NCI-H1694 treated with DMSO at 0.1 percent for 48 hours (cell line): ENCODE results near the gene MFN2.

Experiments used
- DNase-seq: peaks from one replicate; lab custom pipeline; 2025; lab: John Stamatoyannopoulos, UW

MFN2 gene

DNA sequence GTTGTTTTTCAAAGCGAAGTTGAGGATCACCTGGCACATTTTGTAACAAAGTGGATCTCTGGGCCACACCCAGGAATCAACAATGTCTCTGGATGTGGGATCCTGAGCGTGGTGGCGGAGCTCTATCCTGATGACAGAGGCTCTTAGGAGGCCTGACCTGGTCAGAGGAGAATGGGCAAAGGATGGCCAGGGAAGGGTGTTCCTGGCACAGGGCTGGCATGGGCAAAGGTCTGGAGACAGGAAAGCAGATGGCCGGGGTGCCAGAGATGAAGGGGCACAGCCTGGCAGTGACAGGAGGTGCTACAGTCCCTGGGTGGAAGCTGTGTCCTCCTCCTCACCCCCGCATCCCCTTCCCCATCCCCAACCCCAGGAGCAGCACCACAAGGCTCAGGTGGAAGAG lies 20.0 kb upstream of the MFN2 start:
- DNase-seq, result no peak

DNA sequence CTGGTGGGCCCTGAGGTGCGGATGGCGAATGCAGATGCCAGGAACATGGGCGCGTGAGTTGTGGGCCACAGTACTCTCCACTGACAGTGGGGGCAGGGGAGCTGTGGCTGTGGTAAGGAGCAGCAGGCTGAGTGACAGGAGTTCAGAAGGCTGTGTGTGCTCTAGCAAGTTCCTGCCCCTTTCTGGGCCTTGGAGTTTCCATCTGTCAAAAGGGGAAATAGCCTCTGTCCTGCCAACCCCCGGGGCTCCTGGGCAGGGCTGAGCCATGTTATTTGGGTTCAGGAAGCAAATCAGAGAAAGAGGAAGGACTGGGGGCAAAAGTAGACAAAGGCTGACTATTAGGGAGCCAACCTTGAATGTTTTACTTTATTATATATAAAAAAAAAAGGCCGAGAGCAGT lies 19.5 kb upstream of the MFN2 start:
- DNase-seq, result no peak

DNA sequence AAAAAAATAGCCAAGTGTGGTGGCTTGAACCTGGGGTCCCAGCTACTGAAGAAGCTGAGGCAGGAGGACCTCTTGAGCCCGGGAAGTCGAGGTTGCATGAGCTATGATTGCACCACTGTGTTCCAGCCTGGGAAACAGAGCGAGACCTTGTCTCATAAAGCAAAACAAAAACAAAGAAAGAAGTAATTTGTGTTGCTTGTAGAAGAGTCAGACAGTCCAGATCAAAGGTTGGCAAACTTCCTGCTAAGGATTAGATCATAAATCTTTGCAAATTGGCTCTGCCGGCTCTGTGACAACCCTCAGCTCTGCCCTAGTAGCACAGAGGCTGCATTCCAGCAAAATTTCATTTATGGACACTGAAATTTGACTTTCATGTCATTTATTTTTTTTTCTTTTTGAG lies 19.0 kb upstream of the MFN2 start:
- no peak for DNase-seq

GRCh38 chr1:11963622-11964021 lies 16.6 kb upstream of the MFN2 start:
- no peak for DNase-seq

DNA sequence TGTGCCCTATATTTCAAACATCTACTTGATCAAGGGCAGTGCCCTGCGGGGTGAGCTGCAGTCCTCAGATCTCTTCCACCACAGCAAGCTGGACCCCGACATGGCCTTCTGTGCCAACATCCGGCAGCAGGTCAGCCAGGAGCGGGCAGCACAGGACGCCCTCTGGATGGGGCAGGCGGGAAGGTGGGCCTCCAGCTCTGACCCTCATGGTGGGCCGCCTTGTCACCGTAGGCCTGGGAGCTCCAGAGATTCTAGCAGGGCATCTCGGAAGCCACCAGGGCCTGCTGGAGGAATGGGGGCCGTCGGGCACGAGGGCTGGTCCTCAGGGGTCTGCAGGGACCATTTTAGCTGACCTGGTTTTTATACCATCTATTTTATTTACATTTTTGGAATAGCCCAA lies 15.6 kb upstream of the MFN2 start:
- DNase-seq, result no peak

DNA sequence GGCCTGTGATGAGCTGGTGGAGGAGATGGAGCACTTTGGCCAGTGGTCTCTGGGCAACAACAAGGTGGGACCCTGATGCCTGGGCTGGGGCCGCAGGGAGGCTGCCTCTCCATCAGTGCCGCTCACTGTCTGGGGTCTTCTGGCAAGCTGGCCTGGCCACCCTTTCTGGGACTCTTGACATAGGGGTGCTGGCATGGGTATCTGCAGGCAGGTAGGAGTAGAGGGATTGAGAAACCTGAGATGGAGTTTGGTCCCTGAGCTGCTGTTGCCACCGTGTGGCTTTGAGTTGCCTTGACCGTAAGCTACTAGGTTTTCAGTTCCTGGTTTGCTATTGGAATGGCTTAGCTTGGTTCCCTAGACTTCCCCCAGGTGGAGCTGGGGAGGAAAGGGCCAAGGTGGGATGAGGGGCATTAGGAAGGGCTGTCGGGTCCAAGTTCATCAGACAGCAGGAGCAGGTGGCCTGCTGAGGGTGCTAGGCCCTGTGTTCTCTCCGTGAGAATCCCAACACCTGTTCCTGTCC lies 13.2 kb upstream of the MFN2 start:
- DNase-seq, result peak; percentile 60

GRCh38 chr1:11970441-11971185 lies 9.6 kb upstream of the MFN2 start:
- DNase-seq, result no peak

DNA sequence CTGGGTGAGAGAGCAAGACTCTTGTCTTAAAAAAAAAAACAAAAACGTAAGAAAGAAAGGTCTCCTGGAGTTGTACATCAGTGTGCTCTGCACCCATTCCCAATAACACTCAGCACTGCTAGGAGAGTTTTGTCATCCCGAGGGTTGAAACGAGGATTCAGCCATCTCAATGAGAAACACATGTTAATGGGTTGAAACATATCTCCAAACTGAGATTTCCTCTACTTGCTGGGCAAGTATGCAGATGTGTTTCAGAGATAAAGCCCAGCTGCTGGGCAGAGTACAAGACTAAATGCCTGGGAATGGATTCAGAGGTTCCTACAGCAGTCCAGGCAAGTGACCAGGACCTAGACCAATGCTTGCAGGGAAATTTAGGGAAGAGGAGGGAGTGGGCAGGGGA lies 2.6 kb upstream of the MFN2 start:
- DNase-seq, result no peak

DNA sequence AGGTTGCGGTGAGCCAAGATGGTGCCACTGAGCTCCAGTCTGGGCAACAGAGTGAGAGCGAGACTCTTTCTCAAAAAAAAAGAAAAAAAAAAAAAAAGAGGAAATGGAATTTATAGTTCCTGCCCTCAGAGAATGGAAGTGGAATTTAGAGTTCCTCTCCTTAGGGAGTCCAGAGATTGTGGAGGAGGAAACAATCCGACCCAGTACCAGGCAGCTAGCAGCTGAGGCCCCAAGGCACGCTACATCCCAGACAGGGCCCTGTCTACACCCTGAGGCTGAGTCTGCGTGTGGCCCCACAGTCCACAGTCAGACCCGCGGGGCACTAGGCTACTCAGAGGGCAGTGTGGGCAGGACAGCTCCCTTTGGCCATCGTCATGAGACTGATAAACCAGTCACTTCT lies 1.9 kb upstream of the MFN2 start:
- DNase-seq, result no peak

GRCh38 chr1:11979028-11979850 lies 1.0 kb upstream of the MFN2 start:
- DNase-seq, result no peak

- no peak for DNase-seq
Observed at GRCh38 chr1:11980676-11980972, 380 bp downstream of the MFN2 start.

- DNase-seq, result no peak
Observed at GRCh38 chr1:11981378-11982009, 1.2 kb downstream of the MFN2 start.

- no peak for DNase-seq
Observed at GRCh38 chr1:11982010-11982392, 1.8 kb downstream of the MFN2 start.

- no peak for DNase-seq
Observed at GRCh38 chr1:11984121-11984520, 3.9 kb downstream of the MFN2 start.

DNA sequence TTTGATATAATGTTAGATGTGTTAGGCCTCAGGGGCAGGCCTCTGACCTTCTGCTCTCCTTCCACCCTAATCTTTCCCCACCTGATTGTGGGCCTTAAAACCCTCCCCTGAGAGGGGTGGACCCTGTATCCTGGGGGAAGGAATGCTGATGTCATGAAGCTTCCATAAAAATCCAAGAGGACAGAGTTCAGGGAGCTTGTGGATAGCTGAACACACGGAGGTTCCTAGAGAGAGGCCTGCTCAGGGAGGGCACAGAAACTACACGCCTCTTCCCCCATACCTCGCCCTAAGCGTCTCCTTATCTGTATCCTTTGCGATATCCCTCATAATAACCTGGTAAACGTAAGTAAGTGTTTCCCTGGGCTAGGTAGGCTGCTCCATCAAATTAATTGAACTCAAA lies 4.3 kb downstream of the MFN2 start:
- no peak for DNase-seq

DNA sequence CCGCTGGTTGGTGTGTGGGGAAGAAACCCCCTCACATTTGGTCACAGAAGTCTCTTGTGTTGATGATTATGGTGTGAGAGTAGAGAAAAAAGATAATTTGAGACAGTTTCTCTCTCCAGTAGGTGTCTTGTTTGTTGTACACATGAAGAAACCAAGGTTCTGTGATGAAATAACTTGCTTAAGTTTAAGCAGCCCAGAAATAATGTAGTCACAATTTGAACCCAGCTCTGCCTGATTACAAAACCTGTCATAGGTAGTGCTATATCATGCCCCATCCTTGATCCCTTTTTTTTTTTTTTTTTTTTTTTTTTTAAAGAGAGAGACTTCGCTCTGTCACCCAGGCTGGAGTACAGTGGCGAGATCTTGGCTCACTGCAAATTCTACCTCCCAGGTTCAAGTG lies 4.9 kb downstream of the MFN2 start:
- DNase-seq, result no peak

DNA sequence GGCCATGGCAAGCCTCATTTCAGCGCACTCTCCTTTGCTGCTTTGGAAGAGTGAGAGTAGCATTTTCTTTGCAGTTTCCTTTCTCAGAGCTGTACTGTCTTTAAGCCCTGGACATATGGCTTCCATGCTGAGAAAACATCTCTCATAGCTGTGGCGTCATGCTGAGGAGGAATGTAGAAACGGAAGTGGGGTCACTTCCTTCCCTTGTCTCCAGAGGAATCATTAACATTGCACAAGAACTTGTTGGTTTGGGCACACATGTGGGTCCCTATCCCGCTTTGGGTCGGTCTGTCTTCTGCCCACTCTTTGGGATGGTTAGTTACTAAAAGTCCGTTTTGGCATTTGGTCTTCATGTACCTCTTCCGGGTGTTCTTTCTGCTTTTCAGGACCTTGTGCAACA lies 5.6 kb downstream of the MFN2 start:
- DNase-seq, result no peak

GRCh38 chr1:11989669-11990068 lies 9.4 kb downstream of the MFN2 start:
- DNase-seq, result no peak

- DNase-seq, result no peak
Observed at GRCh38 chr1:11990303-11991032, 10.2 kb downstream of the MFN2 start.

DNA sequence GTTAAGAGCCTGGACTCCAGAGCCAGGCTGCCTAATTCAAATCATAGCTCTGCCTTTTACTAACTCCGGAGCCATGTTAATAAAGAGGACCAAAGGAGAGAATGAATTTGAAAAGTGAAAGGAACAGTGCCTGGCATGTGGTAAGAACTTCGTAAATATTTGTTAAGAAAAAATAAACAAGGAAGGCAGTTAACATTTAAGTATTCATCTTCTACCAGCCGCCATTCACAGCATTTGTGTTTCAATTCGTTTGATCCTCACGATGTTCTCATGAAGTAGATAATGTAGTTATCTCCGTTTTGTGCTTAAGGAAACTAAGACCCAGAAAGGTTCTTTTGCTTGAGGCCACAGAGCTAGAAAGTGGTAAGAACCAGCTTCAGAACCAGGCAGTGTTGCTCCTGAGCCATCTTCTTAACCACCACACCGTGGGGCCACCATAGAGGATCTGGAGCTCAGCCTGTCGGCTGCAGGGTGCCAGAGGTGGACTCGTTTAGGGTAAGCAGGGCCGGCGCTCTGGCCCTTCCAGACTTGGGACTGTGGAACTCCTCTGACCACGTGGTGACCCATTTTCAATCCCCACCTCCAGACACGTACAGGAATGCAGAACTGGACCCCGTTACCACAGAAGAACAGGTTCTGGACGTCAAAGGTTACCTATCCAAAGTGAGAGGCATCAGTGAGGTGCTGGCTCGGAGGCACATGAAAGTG lies 11.9 kb downstream of the MFN2 start:
- no peak for DNase-seq

DNA sequence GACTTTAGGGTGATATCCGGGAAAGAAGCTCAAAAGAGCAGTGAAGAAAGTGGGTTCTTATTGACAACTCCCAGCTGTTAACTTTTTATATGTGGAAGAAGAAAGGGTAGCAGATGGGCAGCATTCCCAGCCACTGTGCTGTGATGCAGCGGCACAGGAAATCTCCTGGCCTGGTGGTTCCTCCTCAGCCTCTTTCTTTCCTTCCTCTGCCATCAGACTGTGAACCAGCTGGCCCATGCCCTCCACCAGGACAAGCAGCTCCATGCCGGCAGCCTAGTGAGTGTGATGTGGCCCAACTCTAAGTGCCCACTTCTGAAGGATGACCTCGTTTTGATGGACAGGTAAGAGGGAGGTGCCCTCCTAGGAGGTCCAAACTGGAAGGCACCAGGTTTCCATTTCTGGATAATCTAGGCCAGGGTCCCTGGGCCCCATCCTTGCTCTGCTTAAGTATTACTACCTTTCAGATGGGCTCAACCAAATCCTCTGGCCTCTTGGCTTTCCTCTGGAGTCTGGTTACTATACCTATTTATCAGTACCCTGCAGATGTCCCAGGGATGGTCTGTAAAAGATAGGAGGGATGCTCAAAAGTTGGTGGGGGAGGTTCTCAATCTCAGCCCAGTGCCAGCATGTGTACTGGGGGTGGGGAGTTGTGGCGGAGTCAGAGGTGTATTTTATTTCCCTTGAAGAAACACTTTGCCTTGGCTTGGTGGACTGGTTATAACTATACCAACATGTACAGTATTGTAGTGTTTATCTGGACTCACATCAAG lies 17.0 kb downstream of the MFN2 start:
- DNase-seq, result no peak
